K562 (cell line): ENCODE data around the gene HES5. TPM values are rescaled to one million over a fixed set of nuclear protein-coding genes. Genes with fewer than 3 reads are reported as not detected.
A peak's percentile ranks its signal among the peaks of the same experiment; 100 is the strongest.

Experiments
- ARNT ChIP-seq, 2 experiments: fragments of 450-650 bp; IDR thresholded peaks; 2 replicates each; pipeline ENCODE4 v1.6.1; 2016; ENCODE audit warnings: mild to moderate bottlenecking in 1 of 2
- BCL6 ChIP-seq: fragments of 250-450 bp; sonication (Bioruptor Pico); IDR thresholded peaks from 2 replicates; pipeline ENCODE4 v1.4.0; 2020
- CAMTA2 ChIP-seq: fragments of 250-450 bp; sonication (Bioruptor Pico); conservative IDR thresholded peaks from 2 replicates; pipeline ENCODE4 v1.5.1; 2022
- CBFA2T3 ChIP-seq: fragments of 450-650 bp; IDR thresholded peaks from 2 replicates; pipeline ENCODE4 v1.6.1; 2017
- CBX3 ChIP-seq, 2 experiments: IDR thresholded peaks; 1 replicate in 1 of 2; 2 replicates in 1 of 2; pipeline ENCODE4 v1.6.1; 2012; ENCODE audit warnings: inconsistent platforms in 2 of 2, low read length in 2 of 2, borderline replicate concordance in 1 of 2, control low read depth in 1 of 2
- CBX5 ChIP-seq: IDR thresholded peaks from 2 replicates; pipeline ENCODE4 v1.6.1; 2014; ENCODE audit warnings: low read depth, borderline replicate concordance
- CREM ChIP-seq: IDR thresholded peaks from 2 replicates; pipeline ENCODE4 v1.6.1; 2014; ENCODE audit warnings: antibody characterized with exemption, low read depth
- EHMT2 ChIP-seq: fragments of 450-650 bp; IDR thresholded peaks from 2 replicates; pipeline ENCODE4 v1.6.1; 2018; ENCODE audit warnings: antibody characterized with exemption
- FIP1L1 ChIP-seq: fragments of 200-400 bp; formaldehyde crosslinking; IDR thresholded peaks from 2 replicates; pipeline ENCODE4 v1.6.1; 2018; ENCODE audit warnings: mild to moderate bottlenecking, low read depth, low read length; ENCODE audit not compliant: poor library complexity, severe bottlenecking
- MAX ChIP-seq: sonication (generic); formaldehyde crosslinking; IDR thresholded peaks from 2 replicates; pipeline ENCODE4 v1.9.0; 2022; ENCODE audit warnings: mild to moderate bottlenecking, missing genetic modification reagents
- MTA2 ChIP-seq: fragments of 450-650 bp; IDR thresholded peaks from 2 replicates; pipeline ENCODE4 v1.6.1; 2016; ENCODE audit warnings: low read depth
- MYNN ChIP-seq, 2 experiments: sonication (generic); formaldehyde crosslinking in 1 of 2; IDR thresholded peaks; 2 replicates each; pipeline versions ENCODE4 v1.5.0 to v1.6.1; 2016 to 2020; ENCODE audit warnings: antibody characterized with exemption in 1 of 2, missing genetic modification reagents in 1 of 2
- PHF8 ChIP-seq: fragments of 200-600 bp; sonication (generic); IDR thresholded peaks from 2 replicates; pipeline ENCODE4 v1.6.1; 2012; ENCODE audit warnings: mixed run types, mild to moderate bottlenecking, inconsistent platforms, low read length, moderate library complexity, borderline replicate concordance
- PTBP1 ChIP-seq: fragments of 200-400 bp; formaldehyde crosslinking; IDR thresholded peaks from 2 replicates; pipeline ENCODE4 v1.6.1; 2017; ENCODE audit warnings: low read depth, low read length
- SAFB2 ChIP-seq: fragments of 200-400 bp; formaldehyde crosslinking; IDR thresholded peaks from 2 replicates; pipeline ENCODE4 v1.6.1; 2018; ENCODE audit warnings: borderline replicate concordance, low read length, low read depth, moderate library complexity; ENCODE audit not compliant: severe bottlenecking
- TCF3 ChIP-seq: sonication (generic); formaldehyde crosslinking; IDR thresholded peaks from 2 replicates; pipeline ENCODE4 v1.4.0; 2020; ENCODE audit warnings: mild to moderate bottlenecking, missing genetic modification reagents
- ZBTB17 ChIP-seq: fragments of 450-650 bp; formaldehyde crosslinking; IDR thresholded peaks from 2 replicates; pipeline ENCODE4 v1.4.0; 2020; ENCODE audit warnings: mild to moderate bottlenecking
- ZFX ChIP-seq: sonication (generic); formaldehyde crosslinking; IDR thresholded peaks from 2 replicates; pipeline ENCODE4 v1.8.0; 2022; ENCODE audit warnings: mild to moderate bottlenecking, missing genetic modification reagents, moderate library complexity
- ZNF699 ChIP-seq: fragments of 250-450 bp; sonication (Bioruptor Pico); IDR thresholded peaks from 2 replicates; pipeline ENCODE4 v1.8.0; 2021; ENCODE audit warnings: mild to moderate bottlenecking, moderate library complexity; ENCODE audit not compliant: insufficient replicate concordance
- ZNF740 ChIP-seq, 3 experiments: fragments of 200-800 bp in 1 of 3; sonication (Bioruptor generic) in 1 of 3; sonication (generic) in 1 of 3; formaldehyde crosslinking in 1 of 3; IDR thresholded peaks; 2 replicates each; pipeline versions ENCODE4 v1.6.1 to v1.8.0; 2016 to 2022; ENCODE audit warnings: mild to moderate bottlenecking in 2 of 3, missing compliant biosample characterization in 2 of 3, missing genetic modification characterization in 2 of 3, missing genetic modification reagents in 1 of 3
- polyA plus RNA-seq, 8 experiments: library from polyadenylated mRNA; depleted of rRNA in 4 of 8; stranded (reverse) in 5 of 8; unstranded in 3 of 8; fragments of >200 nt; fragmentation: Nextera tagmentation in 2 of 8; fragmentation: Illumina TruSeq in 1 of 8; extraction: Ambion mirVana in 2 of 8; extraction: Trizol in 1 of 8; gene quantifications; 2 replicates each; pipeline versions ENCODE4 v1.2.1 to v1.2.3, GENCODE V29; 2011 to 2014; ENCODE audit warnings: inconsistent platforms in 1 of 8, missing spikeins in 1 of 8
- total RNA-seq, 7 experiments: library from RNA; depleted of rRNA in 6 of 7; stranded (reverse); fragments of >200 nt in 6 of 7; fragmentation: Illumina TruSeq in 2 of 7; extraction: Trizol in 2 of 7; gene quantifications; 2 replicates each; pipeline versions ENCODE4 v1.2.1 to v1.2.3, GENCODE V29; 2011 to 2021; ENCODE audit warnings: low replicate concordance in 1 of 7
- TF ChIP-seq, protein P1 (sequence below): fragments of 450-650 bp; IDR thresholded peaks from 2 replicates; pipeline ENCODE4 v1.6.1; 2017; ENCODE audit warnings: mild to moderate bottlenecking, moderate library complexity
- TF ChIP-seq, protein P2 (sequence below): fragments of 250-450 bp; sonication (Bioruptor Pico); IDR thresholded peaks from 2 replicates; pipeline ENCODE4 v1.4.0; 2020; ENCODE audit warnings: borderline replicate concordance
- TF ChIP-seq, protein P3 (sequence below): sonication (generic); formaldehyde crosslinking; IDR thresholded peaks from 2 replicates; pipeline ENCODE4 v1.8.0; 2022; ENCODE audit warnings: missing genetic modification reagents, mild to moderate bottlenecking, moderate library complexity, borderline replicate concordance

HES5 gene
- total and polyA plus RNA-seq, 9 of the 15 experiments (the other 6 are each of a cell fraction or from before 2014, with no cell fraction given): not detected

GRCh38 chr1:2544093-2544874 lies 14.2 kb upstream of the HES5 start (continued):
- TF ChIP-seq MTA2: 0 out of 2 replicates have a peak, but pooled peaks have one; percentile 5
- TF ChIP-seq, protein P1, sequence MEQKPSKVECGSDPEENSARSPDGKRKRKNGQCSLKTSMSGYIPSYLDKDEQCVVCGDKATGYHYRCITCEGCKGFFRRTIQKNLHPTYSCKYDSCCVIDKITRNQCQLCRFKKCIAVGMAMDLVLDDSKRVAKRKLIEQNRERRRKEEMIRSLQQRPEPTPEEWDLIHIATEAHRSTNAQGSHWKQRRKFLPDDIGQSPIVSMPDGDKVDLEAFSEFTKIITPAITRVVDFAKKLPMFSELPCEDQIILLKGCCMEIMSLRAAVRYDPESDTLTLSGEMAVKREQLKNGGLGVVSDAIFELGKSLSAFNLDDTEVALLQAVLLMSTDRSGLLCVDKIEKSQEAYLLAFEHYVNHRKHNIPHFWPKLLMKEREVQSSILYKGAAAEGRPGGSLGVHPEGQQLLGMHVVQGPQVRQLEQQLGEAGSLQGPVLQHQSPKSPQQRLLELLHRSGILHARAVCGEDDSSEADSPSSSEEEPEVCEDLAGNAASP: no peak
- peak; percentile 10; the same call in 1 of the 2 replicates for TF ChIP-seq PHF8
- TF ChIP-seq, protein P2, sequence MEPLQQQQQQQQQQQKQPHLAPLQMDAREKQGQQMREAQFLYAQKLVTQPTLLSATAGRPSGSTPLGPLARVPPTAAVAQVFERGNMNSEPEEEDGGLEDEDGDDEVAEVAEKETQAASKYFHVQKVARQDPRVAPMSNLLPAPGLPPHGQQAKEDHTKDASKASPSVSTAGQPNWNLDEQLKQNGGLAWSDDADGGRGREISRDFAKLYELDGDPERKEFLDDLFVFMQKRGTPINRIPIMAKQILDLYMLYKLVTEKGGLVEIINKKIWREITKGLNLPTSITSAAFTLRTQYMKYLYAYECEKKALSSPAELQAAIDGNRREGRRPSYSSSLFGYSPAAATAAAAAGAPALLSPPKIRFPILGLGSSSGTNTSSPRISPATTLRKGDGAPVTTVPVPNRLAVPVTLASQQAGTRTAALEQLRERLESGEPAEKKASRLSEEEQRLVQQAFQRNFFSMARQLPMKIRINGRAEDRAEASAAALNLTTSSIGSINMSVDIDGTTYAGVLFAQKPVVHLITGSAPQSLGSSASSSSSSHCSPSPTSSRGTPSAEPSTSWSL: no peak
- TF ChIP-seq ZFX (CRISPR knock-in tag): peak; percentile 74
- TF ChIP-seq CBX5: no peak
- peak; percentile 51; the same call in 1 of the 2 replicates for TF ChIP-seq CBFA2T3
- TF ChIP-seq ZNF699 (CRISPR knock-in tag): no peak
- TF ChIP-seq, protein P3, sequence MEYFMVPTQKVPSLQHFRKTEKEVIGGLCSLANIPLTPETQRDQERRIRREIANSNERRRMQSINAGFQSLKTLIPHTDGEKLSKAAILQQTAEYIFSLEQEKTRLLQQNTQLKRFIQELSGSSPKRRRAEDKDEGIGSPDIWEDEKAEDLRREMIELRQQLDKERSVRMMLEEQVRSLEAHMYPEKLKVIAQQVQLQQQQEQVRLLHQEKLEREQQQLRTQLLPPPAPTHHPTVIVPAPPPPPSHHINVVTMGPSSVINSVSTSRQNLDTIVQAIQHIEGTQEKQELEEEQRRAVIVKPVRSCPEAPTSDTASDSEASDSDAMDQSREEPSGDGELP (CRISPR knock-in tag): peak; percentile 76
- TF ChIP-seq CAMTA2: 0 out of 2 replicates have a peak, but pooled peaks have one; percentile 27
- TF ChIP-seq CREM: 0 out of 2 replicates have a peak, but pooled peaks have one; percentile 4
- no peak for TF ChIP-seq BCL6 (CRISPR knock-in tag)
- TF ChIP-seq ZBTB17 (CRISPR knock-in tag): peak; percentile 26
- TF ChIP-seq PTBP1: no peak
- TF ChIP-seq CBX3 (IDR thresholded peaks at IDR 0.05; ENCODE audit: borderline replicate concordance in 1 of 2, low read length in 2 of 2): 0 out of 3 replicates have a peak, but pooled peaks of 1 of the 2 experiments have one; percentile 2
- TF ChIP-seq TCF3 (CRISPR knock-in tag): peak; percentile 48; the same call in 1 of the 2 replicates
- peak; percentile 59 for TF ChIP-seq ZNF740 (CRISPR knock-in tag; IDR thresholded peaks at IDR 0.05)
- TF ChIP-seq ZNF740 (tag; IDR thresholded peaks at IDR 0.05): peak in 1 of 2 experiments; percentile 42; a peak in 1 of 4 replicates
- no peak for TF ChIP-seq ARNT (IDR thresholded peaks at IDR 0.05)
- no peak for TF ChIP-seq SAFB2
- peak; percentile 85 for TF ChIP-seq MAX (CRISPR knock-in tag)
- TF ChIP-seq FIP1L1: no peak
- no peak for TF ChIP-seq EHMT2
- TF ChIP-seq MYNN (IDR thresholded peaks at IDR 0.05): peak; percentile 35; the same call in 1 of the 2 replicates
- no peak for TF ChIP-seq MYNN (CRISPR knock-in tag; IDR thresholded peaks at IDR 0.05)
